ENCODE data around the gene SWI5. TPM values are rescaled to one million over a fixed set of nuclear protein-coding genes. Genes with fewer than 3 reads are reported as not detected.
A peak's percentile ranks its signal among the peaks of the same experiment; 100 is the strongest.

SWI5 gene
- total and polyA plus RNA-seq, 9 of the 15 experiments (the other 6 are each of a cell fraction or from before 2014, with no cell fraction given) = 62.8 to 133 (median 95.9) TPM

GRCh38 chr9:128285033-128285784, 9.1 kb downstream of the SWI5 start (continued):
- TF ChIP-seq ZNF407 (IDR thresholded peaks at IDR 0.05; ENCODE audit: low read depth) = no peak
- no peak for TF ChIP-seq EP300 (IDR thresholded peaks at IDR 0.05; ENCODE audit: low read length)
- no peak for TF ChIP-seq ZNF583 (CRISPR knock-in tag; IDR thresholded peaks at IDR 0.05)
- no peak for TF ChIP-seq BRD4 (IDR thresholded peaks at IDR 0.05)
- TF ChIP-seq ZNF318 (IDR thresholded peaks at IDR 0.05; ENCODE audit: borderline replicate concordance in 1 of 2, low read depth in 1 of 2) = no peak
- TF ChIP-seq ZNF512 (tag; IDR thresholded peaks at IDR 0.05) = peak; percentile 69
- TF ChIP-seq JUND (IDR thresholded peaks at IDR 0.05; ENCODE audit: borderline replicate concordance, low read depth, low read length) = no peak
- TF ChIP-seq JUND (tag; IDR thresholded peaks at IDR 0.05; ENCODE audit: borderline replicate concordance, low read depth, low read length) = no peak
- no peak for TF ChIP-seq HNRNPH1 (optimal IDR thresholded peaks at IDR 0.05; ENCODE audit: low read depth, low read length)
